DND-41 (cell line): Measurements from ENCODE around the gene UCP2.

ENCODE experiments used
- ATAC-seq: fragments of 200-7000 bp; cut with Tn5 transposase; 3 replicates; pipeline ENCODE4 v1.9.1; 2021; ENCODE audit warnings: low read depth; ENCODE audit not compliant: insufficient read depth
- DNase-seq: peaks from one replicate; pipeline ENCODE4 v3.0.0-alpha.2; 2020
- H2AFZ ChIP-seq: 2 replicates; pipeline ENCODE4 v1.6.0; 2012; ENCODE audit warnings: low read depth, low read length
- H3K27ac ChIP-seq: 2 replicates; pipeline ENCODE4 v1.5.1; 2012; ENCODE audit warnings: low read length, inconsistent platforms
- H3K27me3 ChIP-seq: fragments of 200-600 bp; sonication (generic); 2 replicates; pipeline ENCODE4 v1.6.0; 2012; ENCODE audit warnings: low read length, mild to moderate bottlenecking, inconsistent platforms; ENCODE audit not compliant: insufficient read depth, poor library complexity
- H3K36me3 ChIP-seq: 2 replicates; pipeline ENCODE4 v1.5.1; 2012; ENCODE audit warnings: low read length, inconsistent platforms; ENCODE audit not compliant: insufficient read depth
- H3K4me1 ChIP-seq: 2 replicates; pipeline ENCODE4 v1.5.1; 2012; ENCODE audit warnings: mild to moderate bottlenecking, low read length; ENCODE audit not compliant: insufficient read depth
- H3K4me2 ChIP-seq: 2 replicates; pipeline ENCODE4 v1.6.0; 2012; ENCODE audit warnings: mild to moderate bottlenecking, moderate library complexity, low read length, inconsistent platforms; ENCODE audit not compliant: insufficient read depth
- H3K4me3 ChIP-seq, 2 experiments: fragments of 200-600 bp in 1 of 2; shearing (Covaris generic) in 1 of 2; 2 replicates each; pipeline ENCODE4 v1.5.1; 2012 to 2016; ENCODE audit warnings: inconsistent platforms in 2 of 2, low read length in 2 of 2, mild to moderate bottlenecking in 2 of 2, low read depth in 1 of 2, moderate library complexity in 1 of 2
- H3K79me2 ChIP-seq: 2 replicates; pipeline ENCODE4 v1.6.0; 2012; ENCODE audit warnings: low read length, inconsistent platforms; ENCODE audit not compliant: insufficient read depth
- H3K9ac ChIP-seq: 2 replicates; pipeline ENCODE4 v1.6.0; 2012; ENCODE audit warnings: low read depth, mild to moderate bottlenecking, inconsistent platforms, low read length, moderate library complexity
- H3K9me3 ChIP-seq: 2 replicates; pipeline ENCODE4 v1.5.1; 2012; ENCODE audit warnings: low read length, moderate library complexity, mild to moderate bottlenecking, inconsistent platforms; ENCODE audit not compliant: insufficient read depth, severe bottlenecking
- H4K20me1 ChIP-seq: 2 replicates; pipeline ENCODE4 v1.6.0; 2012; ENCODE audit warnings: low read length; ENCODE audit not compliant: insufficient read depth
- CTCF ChIP-seq: IDR thresholded peaks from 2 replicates; pipeline ENCODE4 v1.5.1; 2012; ENCODE audit warnings: borderline replicate concordance, low read length, moderate library complexity, mild to moderate bottlenecking; ENCODE audit not compliant: poor library complexity, severe bottlenecking; ENCODE audit errors: extremely low read depth
- EZH2 ChIP-seq: IDR thresholded peaks from 3 replicates; pipeline ENCODE4 v1.6.1; 2012; ENCODE audit warnings: borderline replicate concordance, low read depth, mild to moderate bottlenecking, moderate library complexity, low read length, inconsistent platforms; ENCODE audit not compliant: severe bottlenecking

UCP2 gene

GRCh38 chr11:73951797-73952196 is 30.8 kb downstream of the UCP2 start:
- no peaks in the 10 kb centered on the region for H3K4me1 ChIP-seq
- H3K27ac ChIP-seq = no peak overlapping the region
- no peaks in the 10 kb centered on the region for H3K27me3 ChIP-seq
- no peak overlapping the region for H3K4me2 ChIP-seq
- DNase-seq (no peak), ATAC-seq (no peak)
- no peak overlapping the region for H3K4me3 ChIP-seq
- H3K9ac ChIP-seq = no peak overlapping the region
- H3K36me3 ChIP-seq = no peaks in the 10 kb centered on the region
- TF ChIP-seq EZH2 (no peak), CTCF (no peak)
- no peaks in the 10 kb centered on the region for H4K20me1 ChIP-seq
- no peaks in the 10 kb centered on the region for H3K9me3 ChIP-seq
- no peaks in the 10 kb centered on the region for H3K79me2 ChIP-seq
- H2AFZ ChIP-seq = no peak overlapping the region

DNA sequence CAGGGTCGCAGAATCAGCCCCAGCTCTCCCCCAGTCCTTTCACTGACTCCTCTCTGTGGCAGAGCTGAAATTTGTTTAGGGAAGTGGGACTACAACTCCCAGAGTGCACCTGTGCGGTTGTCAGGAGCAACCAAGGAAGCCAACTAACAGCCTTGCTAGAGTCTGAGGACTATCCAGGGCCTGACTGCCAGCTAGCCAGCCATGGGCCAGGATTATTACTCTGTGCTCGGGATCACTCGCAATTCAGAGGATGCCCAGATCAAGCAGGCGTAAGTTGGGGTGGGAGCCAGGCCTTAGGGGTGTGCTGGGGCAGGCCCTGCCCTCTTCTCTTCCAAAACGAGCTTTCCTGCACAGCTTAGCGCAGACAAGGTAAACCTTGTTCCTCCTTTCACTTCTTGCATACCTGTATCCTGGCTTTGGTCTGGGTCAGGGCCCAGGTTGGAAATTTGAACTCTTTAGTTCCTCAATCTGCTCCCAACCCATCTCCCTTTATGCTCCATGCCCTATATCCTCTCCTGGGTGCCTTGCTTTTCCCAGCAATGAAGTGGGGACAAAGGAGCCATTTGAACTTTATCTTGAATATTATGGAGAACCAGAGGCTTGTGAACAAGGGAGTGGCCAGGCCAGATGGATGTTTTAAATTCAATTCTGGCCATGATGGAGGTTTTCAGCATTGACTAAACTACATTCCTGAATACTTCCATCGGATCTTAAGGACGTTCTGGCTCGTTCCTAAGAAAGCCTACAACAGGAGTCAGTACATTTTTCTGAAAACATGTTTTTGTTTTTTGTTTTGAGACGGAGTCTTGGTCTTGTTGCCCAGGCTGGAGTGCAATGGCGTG is 31.6 kb downstream of the UCP2 start, which contains the start of gene DNAJB13:
Gene DNAJB13 (plus strand): TSS at position 158 of the 842 bp plus-strand sequence. CDS start 44 bp downstream, at position 202.
- H2AFZ ChIP-seq = no peak within 1 kb of the TSS
- H3K9me3 ChIP-seq = peaks cover 2% of the 10 kb centered on the region
- H4K20me1 ChIP-seq = no peaks in the 10 kb centered on the region
- no peak within 1 kb of the TSS for H3K4me2 ChIP-seq
- peak; percentile 81 for ATAC-seq
- no peaks in the 10 kb centered on the region for H3K4me1 ChIP-seq
- no peak within 1 kb of the TSS for H3K9ac ChIP-seq
- no peak within 1 kb of the TSS for H3K4me3 ChIP-seq
- no peaks in the 10 kb centered on the region for H3K36me3 ChIP-seq
- H3K27ac ChIP-seq = no peak within 1 kb of the TSS
- no peaks in the 10 kb centered on the region for H3K27me3 ChIP-seq
- DNase-seq = peak; percentile 35
- H3K79me2 ChIP-seq = no peaks in the 10 kb centered on the region
- TF ChIP-seq EZH2 (no peak), CTCF (no peak)

- DNase-seq (no peak), ATAC-seq (no peak)
- TF ChIP-seq EZH2 (no peak), CTCF (no peak)
- no peak overlapping the region for H3K4me2 ChIP-seq
- no peaks in the 10 kb centered on the region for H3K4me1 ChIP-seq
- no peak overlapping the region for H2AFZ ChIP-seq
- H3K9me3 ChIP-seq = peaks cover 2% of the 10 kb centered on the region
- H3K4me3 ChIP-seq = no peak overlapping the region
- H3K27ac ChIP-seq = no peak overlapping the region
- no peaks in the 10 kb centered on the region for H3K36me3 ChIP-seq
- no peaks in the 10 kb centered on the region for H3K27me3 ChIP-seq
- no peaks in the 10 kb centered on the region for H3K79me2 ChIP-seq
- no peaks in the 10 kb centered on the region for H4K20me1 ChIP-seq
- no peak overlapping the region for H3K9ac ChIP-seq
Observed at GRCh38 chr11:73949912-73950311, 32.7 kb downstream of the UCP2 start.
